HG03139 (cell line): Measurements from ENCODE around the gene ZNF19.

Experiments used
- ATAC-seq: cut with Tn5 transposase; IDR thresholded peaks from one replicate; pipeline ENCODE4 v1.9.1; 2021; ENCODE audit not compliant: unreplicated experiment

The ZNF19 gene

GRCh38 chr16:71491054-71491453 lies 1.9 kb upstream of the ZNF19 start:
- ATAC-seq = no peak

GRCh38 chr16:71490361-71490760 lies 1.2 kb upstream of the ZNF19 start:
- no peak for ATAC-seq

GRCh38 chr16:71484006-71484893 lies 4.9 kb downstream of the ZNF19 start:
- ATAC-seq = peak; percentile 79

- ATAC-seq = no peak
Measured at GRCh38 chr16:71482569-71482968, 6.6 kb downstream of the ZNF19 start.

- no peak for ATAC-seq
Measured at GRCh38 chr16:71480956-71481355, 8.2 kb downstream of the ZNF19 start.

- ATAC-seq = no peak
Measured at GRCh38 chr16:71479420-71479819, 9.7 kb downstream of the ZNF19 start.

GRCh38 chr16:71476457-71477124 lies 12.5 kb downstream of the ZNF19 start:
- ATAC-seq = no peak

GRCh38 chr16:71474864-71475263 lies 14.3 kb downstream of the ZNF19 start:
- ATAC-seq = no peak

GRCh38 chr16:71473891-71474290 lies 15.2 kb downstream of the ZNF19 start:
- ATAC-seq = no peak

GRCh38 chr16:71472931-71473330 lies 16.2 kb downstream of the ZNF19 start:
- ATAC-seq = no peak

- no peak for ATAC-seq
Measured at GRCh38 chr16:71472051-71472450, 17.1 kb downstream of the ZNF19 start.

GRCh38 chr16:71467810-71468209 lies 21.3 kb downstream of the ZNF19 start:
- ATAC-seq = no peak

GRCh38 chr16:71464231-71464630 lies 24.9 kb downstream of the ZNF19 start:
- no peak for ATAC-seq

- ATAC-seq = peak; percentile 97
Measured at GRCh38 chr16:71461686-71462648, 27.2 kb downstream of the ZNF19 start, which contains the start of gene ZNF23. ZNF23 (minus strand) TSS chr16:71462247; CDS start chr16:71456796, 5,451 bp downstream.

GRCh38 chr16:71460941-71461340 lies 28.2 kb downstream of the ZNF19 start:
- ATAC-seq = no peak

GRCh38 chr16:71460236-71460635 lies 28.9 kb downstream of the ZNF19 start:
- ATAC-seq = no peak

- ATAC-seq = no peak
Measured at GRCh38 chr16:71459510-71459909, 29.6 kb downstream of the ZNF19 start.

GRCh38 chr16:71456801-71457200 lies 32.3 kb downstream of the ZNF19 start:
- ATAC-seq = no peak

- ATAC-seq = no peak
Measured at GRCh38 chr16:71453036-71453435, 36.1 kb downstream of the ZNF19 start.

- ATAC-seq = no peak
Measured at GRCh38 chr16:71449020-71449419, 40.1 kb downstream of the ZNF19 start.

GRCh38 chr16:71448274-71448866 lies 40.8 kb downstream of the ZNF19 start:
- ATAC-seq = no peak
